Fibroblast of pulmonary artery (primary cell): ENCODE data around the gene SLC6A6.

Source experiments
- DNase-seq: peaks from one replicate; pipeline ENCODE4 v3.0.0-alpha.2; 2010; ENCODE audit warnings: low read depth
- H3K4me3 ChIP-seq: replicated peaks from 2 replicates; pipeline ENCODE4 v1.5.1; 2011; ENCODE audit warnings: low read depth, mild to moderate bottlenecking, control low read depth, low read length, moderate library complexity
- TF ChIP-seq, protein P1 (sequence below): IDR thresholded peaks from 2 replicates; pipeline ENCODE4 v1.5.1; 2011; ENCODE audit warnings: mild to moderate bottlenecking, control low read depth, low read length, inconsistent platforms; ENCODE audit errors: missing control alignments

The SLC6A6 gene

DNA sequence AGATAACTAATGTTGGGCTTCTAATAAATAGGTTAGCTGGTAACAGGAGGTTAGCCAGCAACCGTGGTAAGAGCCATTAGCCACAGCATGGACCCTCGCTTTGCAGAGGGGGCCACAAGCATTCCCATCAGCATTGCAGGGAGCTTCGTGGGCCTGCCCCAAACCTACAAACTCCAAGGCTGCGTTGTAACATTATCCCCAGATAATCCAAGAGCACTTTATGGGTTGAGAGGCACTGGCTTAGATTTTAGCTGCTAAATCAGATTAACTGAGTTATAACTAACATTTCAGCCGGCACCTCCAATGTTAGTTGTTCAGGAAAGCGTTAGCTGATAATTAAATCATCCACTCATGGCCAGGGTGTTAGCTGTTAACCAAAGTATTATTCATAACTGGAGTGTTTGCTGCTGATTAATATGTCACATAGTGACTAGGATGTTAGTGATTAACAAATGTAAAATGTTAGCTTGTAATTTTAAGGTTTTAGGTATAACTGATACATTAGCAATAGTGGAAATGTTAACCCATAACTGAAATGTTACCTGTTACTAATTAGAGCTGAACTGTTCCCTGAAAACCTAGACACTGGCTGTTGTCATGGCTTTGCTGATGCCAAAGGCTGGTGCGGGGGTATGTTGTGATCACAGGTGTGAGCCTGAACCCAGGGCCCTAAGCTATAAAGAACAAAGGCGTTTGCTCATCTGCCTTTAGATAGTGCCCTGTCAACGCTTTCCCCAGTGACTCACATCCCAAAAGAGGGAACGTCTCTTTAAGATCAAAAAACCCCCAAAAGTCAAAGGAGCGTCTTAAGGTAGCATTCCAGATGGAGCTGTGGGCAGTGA is 56.2 kb downstream of the SLC6A6 start:
- H3K4me3 ChIP-seq: no peak overlapping the region
- no peak for DNase-seq
- TF ChIP-seq, protein P1, sequence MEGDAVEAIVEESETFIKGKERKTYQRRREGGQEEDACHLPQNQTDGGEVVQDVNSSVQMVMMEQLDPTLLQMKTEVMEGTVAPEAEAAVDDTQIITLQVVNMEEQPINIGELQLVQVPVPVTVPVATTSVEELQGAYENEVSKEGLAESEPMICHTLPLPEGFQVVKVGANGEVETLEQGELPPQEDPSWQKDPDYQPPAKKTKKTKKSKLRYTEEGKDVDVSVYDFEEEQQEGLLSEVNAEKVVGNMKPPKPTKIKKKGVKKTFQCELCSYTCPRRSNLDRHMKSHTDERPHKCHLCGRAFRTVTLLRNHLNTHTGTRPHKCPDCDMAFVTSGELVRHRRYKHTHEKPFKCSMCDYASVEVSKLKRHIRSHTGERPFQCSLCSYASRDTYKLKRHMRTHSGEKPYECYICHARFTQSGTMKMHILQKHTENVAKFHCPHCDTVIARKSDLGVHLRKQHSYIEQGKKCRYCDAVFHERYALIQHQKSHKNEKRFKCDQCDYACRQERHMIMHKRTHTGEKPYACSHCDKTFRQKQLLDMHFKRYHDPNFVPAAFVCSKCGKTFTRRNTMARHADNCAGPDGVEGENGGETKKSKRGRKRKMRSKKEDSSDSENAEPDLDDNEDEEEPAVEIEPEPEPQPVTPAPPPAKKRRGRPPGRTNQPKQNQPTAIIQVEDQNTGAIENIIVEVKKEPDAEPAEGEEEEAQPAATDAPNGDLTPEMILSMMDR: no peak

DNA sequence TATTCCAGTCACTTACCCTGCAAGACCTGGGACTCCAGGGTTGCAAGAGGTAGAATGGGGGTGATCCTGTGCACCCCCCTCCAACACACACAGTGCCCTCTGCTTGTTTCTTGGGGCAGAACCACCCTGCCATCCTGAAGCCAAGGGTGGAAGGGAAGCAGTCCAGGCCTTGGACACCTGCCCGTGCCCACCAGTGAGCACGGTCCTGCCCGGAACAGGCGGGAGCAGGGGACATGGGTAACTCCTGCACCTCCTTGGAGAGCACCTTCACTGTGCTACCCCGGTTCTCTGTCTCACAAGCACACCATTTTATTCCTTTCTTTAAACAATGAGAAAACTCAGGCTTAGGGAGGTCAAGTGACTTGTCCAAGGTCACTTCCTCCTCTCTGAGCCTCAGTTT is 57.0 kb downstream of the SLC6A6 start:
- H3K4me3 ChIP-seq: no peak overlapping the region
- DNase-seq: no peak
- TF ChIP-seq, protein P1: no peak

DNA sequence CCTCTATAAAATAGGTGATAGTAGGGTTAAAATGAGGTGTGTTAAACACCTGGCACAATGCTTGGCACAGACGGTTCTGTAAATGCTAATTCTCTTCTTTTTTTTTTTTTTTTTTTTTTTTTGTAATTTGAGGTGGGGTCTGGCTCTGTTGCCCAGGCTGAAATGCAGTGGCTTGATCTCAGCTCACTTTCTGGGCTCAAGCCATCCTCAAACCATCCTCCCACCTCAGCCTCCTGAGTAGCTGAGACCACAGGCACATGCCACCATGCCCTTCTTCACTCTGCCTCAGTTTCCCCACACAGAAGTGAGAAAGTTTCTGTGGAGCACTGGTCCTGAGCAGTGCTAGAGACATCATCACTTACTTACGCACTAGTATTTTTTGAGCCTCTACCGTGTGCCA is 57.4 kb downstream of the SLC6A6 start:
- DNase-seq: no peak
- H3K4me3 ChIP-seq: no peak overlapping the region
- TF ChIP-seq, protein P1: no peak

DNA sequence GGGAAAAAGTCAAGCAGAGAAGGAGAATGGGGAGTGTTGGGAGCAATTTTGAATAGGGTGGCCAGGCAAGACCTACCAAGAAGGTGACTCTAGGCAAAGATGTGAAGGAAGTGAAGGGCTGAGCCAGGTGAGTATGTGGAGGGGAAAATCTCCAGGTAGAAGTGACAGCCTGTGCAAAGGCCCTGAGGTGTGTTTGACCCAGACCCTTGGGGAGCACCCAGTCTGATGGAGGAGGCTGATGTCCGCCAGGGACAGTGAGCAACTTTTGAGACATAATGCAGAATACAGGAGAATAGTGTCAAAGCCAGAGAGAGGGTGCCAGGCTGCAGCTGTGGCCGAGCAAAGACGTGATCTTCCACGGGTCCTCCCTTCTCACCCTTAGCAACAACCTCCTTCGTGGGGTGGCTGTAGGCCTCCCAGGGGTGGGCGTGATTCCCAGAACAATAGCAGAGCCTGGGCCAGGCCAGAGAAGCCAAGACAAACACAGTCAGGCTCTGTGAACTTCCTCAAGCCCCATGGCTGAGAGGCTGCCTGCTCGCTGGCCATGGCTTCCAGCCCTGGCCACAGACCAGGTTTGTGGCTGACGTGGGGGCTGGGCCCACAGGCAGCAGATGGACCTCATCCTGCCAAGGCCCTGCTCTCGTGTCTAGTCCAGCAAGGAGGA is 58.1 kb downstream of the SLC6A6 start:
- peak; percentile 98 for DNase-seq
- H3K4me3 ChIP-seq: no peak overlapping the region
- TF ChIP-seq, protein P1: no peak

DNA sequence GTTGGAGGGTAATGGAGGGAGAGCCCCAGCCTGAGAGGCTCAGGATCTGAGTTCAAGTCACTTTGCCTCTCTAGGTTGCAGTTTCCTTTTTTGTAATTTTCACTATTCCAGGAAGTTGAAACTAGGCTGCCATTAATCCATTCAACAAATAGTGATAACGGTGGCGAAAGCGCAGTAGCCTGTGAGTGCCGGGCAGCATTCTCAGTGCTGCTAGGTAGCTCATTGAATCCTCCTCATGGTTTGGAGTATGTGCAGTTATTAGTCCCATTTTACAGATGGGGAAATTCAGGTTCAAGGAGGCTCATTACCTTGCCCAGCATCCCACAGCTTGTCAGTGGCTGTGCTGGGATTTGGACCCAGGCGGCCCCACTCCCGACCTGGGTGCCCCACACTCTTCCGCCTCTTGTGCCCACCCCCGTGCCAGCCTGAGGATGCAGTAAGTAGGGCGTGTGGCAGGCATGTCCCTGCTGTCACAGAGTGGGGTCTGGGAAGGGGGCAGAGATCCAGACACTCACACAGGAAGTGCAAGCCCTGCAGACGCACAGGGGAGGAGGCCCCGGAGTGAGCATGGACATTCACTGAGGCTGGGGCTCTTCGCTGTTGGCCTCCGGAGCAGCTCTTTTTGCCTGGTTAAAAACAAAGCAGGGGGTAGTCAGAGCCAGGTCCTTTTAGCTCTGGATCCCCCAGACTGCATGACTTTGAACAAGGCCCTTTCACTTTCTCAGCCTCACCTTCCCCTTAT is 58.8 kb downstream of the SLC6A6 start:
- H3K4me3 ChIP-seq: no peak overlapping the region
- TF ChIP-seq, protein P1: no peak
- DNase-seq: no peak

DNA sequence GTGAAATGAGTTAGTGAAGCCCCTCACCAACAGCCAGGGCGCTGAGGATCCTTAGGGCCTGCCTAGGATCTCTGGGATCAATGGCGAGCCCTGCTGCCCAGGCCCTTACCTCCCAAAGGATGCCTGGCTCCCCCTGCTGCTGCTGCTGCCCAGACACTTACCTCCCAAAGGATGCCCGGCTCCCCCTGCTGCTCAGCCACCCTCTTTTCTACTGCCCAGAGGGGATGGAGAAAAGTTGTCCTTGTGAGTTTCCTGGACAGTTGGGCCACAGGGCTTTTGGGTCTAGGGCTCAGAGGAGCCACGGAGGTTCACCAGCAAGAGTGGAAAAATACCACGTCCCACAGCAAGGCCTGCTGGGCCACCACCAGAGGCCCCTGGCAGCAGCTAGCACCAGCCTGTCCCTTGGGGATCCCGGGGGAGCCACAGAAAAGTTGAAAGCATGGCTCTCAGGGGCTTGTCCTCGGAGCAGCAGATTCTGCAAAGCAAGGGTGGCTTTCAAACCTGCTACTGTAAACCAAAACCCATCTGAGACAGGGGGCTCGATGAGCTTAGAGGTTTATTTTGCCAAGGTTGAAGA is 59.4 kb downstream of the SLC6A6 start:
- TF ChIP-seq, protein P1: peak; percentile 82
- peak; percentile 81 for DNase-seq

More for the DNA sequence above, 59.4 kb downstream of the SLC6A6 start:
- H3K4me3 ChIP-seq: no peak overlapping the region
